Smooth muscle cell (in vitro differentiated cells): ENCODE data around the gene SV2A. TPM values are rescaled to one million over a fixed set of nuclear protein-coding genes. Genes with fewer than 3 reads are reported as not detected.
A peak's percentile ranks its signal among the peaks of the same experiment; 100 is the strongest.

ENCODE experiments used
- DNase-seq: peaks from one replicate; lab custom pipeline; 2025; ENCODE audit not compliant: unreplicated experiment; lab: John Stamatoyannopoulos, UW
- H2AFZ ChIP-seq: fragments of 200-600 bp; sonication (generic); 2 replicates; pipeline ENCODE4 v1.6.0; 2016; ENCODE audit warnings: antibody characterized with exemption, low read depth, mild to moderate bottlenecking
- H3F3A ChIP-seq: fragments of 200-600 bp; sonication (generic); 2 replicates; pipeline ENCODE4 v1.6.0; 2017; ENCODE audit warnings: antibody characterized with exemption, low read depth
- H3K27ac ChIP-seq: fragments of 200-600 bp; sonication (generic); 2 replicates; pipeline ENCODE4 v1.5.1; 2016; ENCODE audit warnings: low read depth, mild to moderate bottlenecking
- H3K27me3 ChIP-seq: fragments of 200-600 bp; sonication (generic); 2 replicates; pipeline ENCODE4 v1.6.1; 2016; ENCODE audit warnings: low read depth, mild to moderate bottlenecking
- H3K36me3 ChIP-seq: fragments of 200-600 bp; sonication (generic); 2 replicates; pipeline ENCODE4 v1.5.1; 2016; ENCODE audit warnings: low read depth
- H3K4me1 ChIP-seq: fragments of 200-600 bp; sonication (generic); 2 replicates; pipeline ENCODE4 v1.5.1; 2016; ENCODE audit warnings: low read depth
- H3K4me2 ChIP-seq: fragments of 200-600 bp; sonication (generic); 2 replicates; pipeline ENCODE4 v1.6.0; 2016; ENCODE audit warnings: mild to moderate bottlenecking
- H3K4me3 ChIP-seq: fragments of 200-600 bp; sonication (generic); 2 replicates; pipeline ENCODE4 v1.5.1; 2016; ENCODE audit warnings: mild to moderate bottlenecking
- H3K79me2 ChIP-seq: fragments of 200-600 bp; sonication (generic); 2 replicates; pipeline ENCODE4 v1.6.0; 2016; ENCODE audit warnings: low read depth, mild to moderate bottlenecking
- H3K9ac ChIP-seq: fragments of 200-600 bp; sonication (generic); 2 replicates; pipeline ENCODE4 v1.6.0; 2016; ENCODE audit warnings: low read depth
- H3K9me3 ChIP-seq: fragments of 200-600 bp; sonication (generic); replicated peaks from 2 replicates; pipeline ENCODE4 v1.5.1; 2016; ENCODE audit warnings: low read depth
- H4K20me1 ChIP-seq: fragments of 200-600 bp; sonication (generic); 2 replicates; pipeline ENCODE4 v1.6.0; 2016; ENCODE audit warnings: low read depth
- CTCF ChIP-seq: fragments of 200-600 bp; sonication (generic); IDR thresholded peaks from 2 replicates; pipeline ENCODE4 v1.5.1; 2017; ENCODE audit warnings: borderline replicate concordance, mild to moderate bottlenecking, antibody characterized with exemption; ENCODE audit not compliant: insufficient read depth, poor library complexity, severe bottlenecking
- WGBS: methylation state at CpG from one replicate; pipeline ENCODE4 v1.1.7; 2016; ENCODE audit warnings: low lambda C conversion rate; 5-methylcytosine and 5-hydroxymethylcytosine counted together
- polyA plus RNA-seq: library from polyadenylated mRNA; unstranded; fragments of >200 nt; fragmentation: Nextera tagmentation; extraction: Ambion mirVana; gene quantifications from 2 replicates; pipeline ENCODE4 v1.2.1, GENCODE V29; 2016
- total RNA-seq: library from RNA; depleted of rRNA; stranded (reverse); fragments of >200 nt; gene quantifications from 2 replicates; pipeline ENCODE4 v1.2.3, GENCODE V29; 2014

SV2A gene
- total and polyA plus RNA-seq, 2 experiments from 2014 or later = 9.8 to 14.0 TPM

- Histone ChIP-seq H3K9me3 (no peaks in the 10 kb centered on the region), H2AFZ (no peak overlapping the region), H3K9ac (no peak overlapping the region), H3K79me2 (peaks cover 26% of the 10 kb centered on the region), H3K27ac (no peak overlapping the region), H3K27me3 (no peaks in the 10 kb centered on the region), H3K4me3 (no peak overlapping the region), H4K20me1 (peaks cover 14% of the 10 kb centered on the region), H3K4me1 (peaks cover 17% of the 10 kb centered on the region), H3K4me2 (peak overlapping the region; percentile 92), H3F3A (peaks cover 8% of the 10 kb centered on the region), H3K36me3 (peaks cover 14% of the 10 kb centered on the region)
- 97% methylated on average over 2 of the region's 2 CpGs for WGBS
- no peak for DNase-seq
- no peak for TF ChIP-seq CTCF
Measured at GRCh38 chr1:149925751-149926150, 8.1 kb upstream of the SV2A start.

GRCh38 chr1:149925345-149925744, 7.7 kb upstream of the SV2A start:
- WGBS = 89% methylated on average over 3 of the region's 3 CpGs
- DNase-seq = no peak
- H3K27ac ChIP-seq = no peak overlapping the region
- no peak for TF ChIP-seq CTCF
- no peaks in the 10 kb centered on the region for H3K27me3 ChIP-seq
- peaks cover 8% of the 10 kb centered on the region for H3F3A ChIP-seq
- no peak overlapping the region for H2AFZ ChIP-seq
- H4K20me1 ChIP-seq = peaks cover 14% of the 10 kb centered on the region
- no peak overlapping the region for H3K4me2 ChIP-seq
- H3K9me3 ChIP-seq = no peaks in the 10 kb centered on the region
- H3K79me2 ChIP-seq = peaks cover 26% of the 10 kb centered on the region
- no peak overlapping the region for H3K9ac ChIP-seq
- no peak overlapping the region for H3K4me3 ChIP-seq
- peaks cover 14% of the 10 kb centered on the region for H3K36me3 ChIP-seq
- H3K4me1 ChIP-seq = peaks cover 17% of the 10 kb centered on the region

- WGBS = 96% methylated on average over 10 of the region's 10 CpGs
Measured at GRCh38 chr1:149923626-149924025, 6.0 kb upstream of the SV2A start.

More at GRCh38 chr1:149923626-149924025, 6.0 kb upstream of the SV2A start:
- Histone ChIP-seq H3K36me3 (peaks cover 14% of the 10 kb centered on the region), H3K9me3 (no peaks in the 10 kb centered on the region), H3K79me2 (peaks cover 26% of the 10 kb centered on the region), H3K4me1 (peaks cover 12% of the 10 kb centered on the region), H3K4me2 (no peak overlapping the region), H3K9ac (no peak overlapping the region), H3K27ac (no peak overlapping the region), H4K20me1 (peaks cover 14% of the 10 kb centered on the region), H2AFZ (no peak overlapping the region), H3K4me3 (no peak overlapping the region), H3F3A (peaks cover 3% of the 10 kb centered on the region), H3K27me3 (no peaks in the 10 kb centered on the region)
- DNase-seq = no peak
- TF ChIP-seq CTCF = no peak
